PC-9 (cell line): Measurements from ENCODE around the gene PLA2G2D. TPM values are rescaled to one million over a fixed set of nuclear protein-coding genes. Genes with fewer than 3 reads are reported as not detected.

Source experiments
- BruUV-seq: library from RNA; stranded (reverse); fragments of 400-500 nt; replicated peaks from 2 replicates; lab custom pipeline; 2021; lab: Mats Ljungman, UMichigan
- CTCF ChIA-PET: fragments of 300-600 bp; sonication (Branson Sonifier 250); formaldehyde crosslinking; loops from one replicate; lab custom pipeline; 2022; ENCODE audit warnings: antibody characterized with exemption; lab: Charles Lee
- POLR2A ChIA-PET: fragments of 300-600 bp; sonication (Branson Sonifier 250); formaldehyde crosslinking; loops from one replicate; lab custom pipeline; 2022; ENCODE audit warnings: antibody characterized with exemption; ENCODE audit not compliant: unreplicated experiment; lab: Charles Lee
- DNase-seq, 2 experiments: peaks; one replicate each; pipeline versions ENCODE4 v3.0.0 to v3.0.0-alpha.2; 2015 to 2022; ENCODE audit warnings: mixed read lengths in 1 of 2
- H2AFZ ChIP-seq: fragments of 200-600 bp; sonication (generic); 2 replicates; pipeline ENCODE4 v1.8.1; 2017; ENCODE audit warnings: antibody characterized with exemption
- H3F3A ChIP-seq: fragments of 200-600 bp; sonication (generic); 2 replicates; pipeline ENCODE4 v1.8.1; 2017; ENCODE audit warnings: antibody characterized with exemption, mild to moderate bottlenecking, low read depth; ENCODE audit not compliant: insufficient read depth
- H3K27ac ChIP-seq: fragments of 200-600 bp; sonication (generic); 2 replicates; pipeline ENCODE4 v1.6.1; 2016; ENCODE audit warnings: mixed run types
- H3K27me3 ChIP-seq: fragments of 200-600 bp; sonication (generic); 2 replicates; pipeline ENCODE4 v1.6.1; 2016; ENCODE audit warnings: low read depth, mixed run types; ENCODE audit not compliant: insufficient read depth
- H3K36me3 ChIP-seq: fragments of 200-600 bp; sonication (generic); 2 replicates; pipeline ENCODE4 v1.6.1; 2016; ENCODE audit warnings: low read depth, mixed run types
- H3K4me1 ChIP-seq: fragments of 200-600 bp; sonication (generic); replicated peaks from 2 replicates; pipeline ENCODE4 v1.6.1; 2016; ENCODE audit warnings: mixed run types; ENCODE audit not compliant: insufficient read depth
- H3K4me2 ChIP-seq: fragments of 200-600 bp; sonication (generic); 2 replicates; pipeline ENCODE4 v1.6.1; 2017; ENCODE audit warnings: mixed run types
- H3K4me3 ChIP-seq: fragments of 200-600 bp; sonication (generic); 2 replicates; pipeline ENCODE4 v1.6.1; 2016; ENCODE audit warnings: mixed run types
- H3K79me2 ChIP-seq: fragments of 200-600 bp; sonication (generic); 2 replicates; pipeline ENCODE4 v1.6.1; 2017; ENCODE audit warnings: low read depth, mixed run types
- H3K9me2 ChIP-seq: fragments of 200-600 bp; sonication (generic); 2 replicates; pipeline ENCODE4 v1.8.1; 2017; ENCODE audit warnings: mild to moderate bottlenecking; ENCODE audit not compliant: insufficient read depth
- H3K9me3 ChIP-seq: fragments of 200-600 bp; sonication (generic); 2 replicates; pipeline ENCODE4 v1.8.1; 2016; ENCODE audit warnings: low read depth; ENCODE audit not compliant: insufficient read depth
- H4K20me1 ChIP-seq: fragments of 200-600 bp; sonication (generic); 2 replicates; pipeline ENCODE4 v1.8.1; 2017; ENCODE audit not compliant: insufficient read depth
- EZH2 ChIP-seq: fragments of 200-600 bp; sonication (generic); IDR thresholded peaks from 2 replicates; pipeline ENCODE4 v1.8.0; 2017; ENCODE audit warnings: antibody characterized with exemption, low read depth
- intact Hi-C: fragments of 100-400 bp; cut with micrococcal nuclease; formaldehyde crosslinking; loops from one replicate; pipeline ENCODE4 v1.10.0; 2022; ENCODE audit not compliant: unreplicated experiment
- total RNA-seq: library from RNA; stranded (reverse); gene quantifications from 2 replicates; pipeline ENCODE4 v1.2.3, GENCODE V29; 2021
- TF ChIP-seq, protein P1 (sequence below): fragments of 200-600 bp; sonication (generic); conservative IDR thresholded peaks from 2 replicates; pipeline ENCODE4 v1.6.1; 2017; ENCODE audit warnings: mixed run types, antibody characterized with exemption, mild to moderate bottlenecking, moderate library complexity

PLA2G2D gene
- total RNA-seq, 1 experiment from 2014 or later = not detected

DNA sequence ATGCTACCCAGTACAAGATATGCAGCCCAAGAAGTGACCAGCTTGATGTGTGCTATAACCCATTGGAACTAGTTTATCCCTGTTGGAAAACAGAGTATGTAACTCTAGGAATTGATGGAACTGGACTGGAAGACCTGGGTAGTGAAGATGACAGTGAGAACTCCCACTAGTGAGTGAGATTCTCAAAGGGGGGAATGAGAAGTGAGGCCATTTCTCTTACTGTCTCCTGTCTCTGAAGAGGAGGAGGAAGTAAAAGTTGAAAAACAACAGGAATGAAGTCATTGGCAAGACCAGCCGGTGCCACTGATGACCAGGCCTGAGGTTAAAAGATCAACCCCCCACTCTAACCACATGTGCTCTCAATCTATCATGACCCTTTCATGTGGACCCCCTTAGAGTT is 40.7 kb upstream of the PLA2G2D start:
- H3F3A ChIP-seq = peaks cover 18% of the 10 kb centered on the region; the same call in 1 of the 2 replicates
- peaks cover 25% of the 10 kb centered on the region for H3K4me1 ChIP-seq
- no peaks in the 10 kb centered on the region for H3K27me3 ChIP-seq
- no peaks in the 10 kb centered on the region for H3K9me2 ChIP-seq
- BruUV-seq = no TSS peak
- H4K20me1 ChIP-seq = no peaks in the 10 kb centered on the region
- no peak overlapping the region for H3K4me2 ChIP-seq
- H3K4me3 ChIP-seq = no peak overlapping the region
- intact Hi-C loops = no loop called here
- TF ChIP-seq EZH2 = no peak
- TF ChIP-seq, protein P1, sequence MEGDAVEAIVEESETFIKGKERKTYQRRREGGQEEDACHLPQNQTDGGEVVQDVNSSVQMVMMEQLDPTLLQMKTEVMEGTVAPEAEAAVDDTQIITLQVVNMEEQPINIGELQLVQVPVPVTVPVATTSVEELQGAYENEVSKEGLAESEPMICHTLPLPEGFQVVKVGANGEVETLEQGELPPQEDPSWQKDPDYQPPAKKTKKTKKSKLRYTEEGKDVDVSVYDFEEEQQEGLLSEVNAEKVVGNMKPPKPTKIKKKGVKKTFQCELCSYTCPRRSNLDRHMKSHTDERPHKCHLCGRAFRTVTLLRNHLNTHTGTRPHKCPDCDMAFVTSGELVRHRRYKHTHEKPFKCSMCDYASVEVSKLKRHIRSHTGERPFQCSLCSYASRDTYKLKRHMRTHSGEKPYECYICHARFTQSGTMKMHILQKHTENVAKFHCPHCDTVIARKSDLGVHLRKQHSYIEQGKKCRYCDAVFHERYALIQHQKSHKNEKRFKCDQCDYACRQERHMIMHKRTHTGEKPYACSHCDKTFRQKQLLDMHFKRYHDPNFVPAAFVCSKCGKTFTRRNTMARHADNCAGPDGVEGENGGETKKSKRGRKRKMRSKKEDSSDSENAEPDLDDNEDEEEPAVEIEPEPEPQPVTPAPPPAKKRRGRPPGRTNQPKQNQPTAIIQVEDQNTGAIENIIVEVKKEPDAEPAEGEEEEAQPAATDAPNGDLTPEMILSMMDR = no peak
- peaks cover 35% of the 10 kb centered on the region for H3K36me3 ChIP-seq
- H3K9me3 ChIP-seq = peaks cover 3% of the 10 kb centered on the region
- POLR2A ChIA-PET = no interaction called here
- CTCF ChIA-PET = no interaction called here
- H3K79me2 ChIP-seq = peaks cover 54% of the 10 kb centered on the region
- no peak for DNase-seq
- H2AFZ ChIP-seq = no peak overlapping the region
- H3K27ac ChIP-seq = no peak overlapping the region

DNA sequence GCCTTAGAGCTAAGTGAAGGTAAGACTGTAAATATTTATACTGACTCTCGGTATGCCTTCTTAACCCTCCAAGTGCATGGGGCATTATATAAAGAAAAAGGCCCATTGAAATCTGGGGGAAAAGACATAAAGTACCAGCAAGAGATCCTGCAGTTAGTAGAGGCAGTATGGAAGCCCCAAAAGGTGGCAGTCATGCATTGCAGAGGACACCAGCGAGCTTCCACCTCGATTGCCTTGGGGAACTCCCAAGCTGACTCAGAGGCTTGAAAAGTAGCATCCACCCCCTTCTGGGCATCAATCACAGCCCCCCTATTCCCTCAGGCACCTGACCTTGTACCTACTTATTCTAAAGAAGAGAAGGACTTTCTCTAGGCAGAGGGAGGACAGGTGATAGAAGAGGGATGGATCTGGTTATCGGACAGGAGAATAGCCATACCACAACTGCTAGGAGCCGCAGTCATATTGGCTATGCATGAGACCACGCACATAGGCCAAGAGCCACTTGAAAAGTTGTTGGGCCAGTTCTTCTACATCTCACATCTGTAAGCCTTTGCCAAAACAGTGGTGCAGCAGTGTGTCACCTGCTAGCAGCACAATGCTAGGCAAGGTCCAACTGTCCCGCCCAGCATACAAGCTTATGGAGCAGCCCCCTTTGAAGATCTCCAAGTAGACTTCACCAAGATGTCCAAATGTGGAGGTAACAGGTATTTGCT is 39.2 kb upstream of the PLA2G2D start:
- Histone ChIP-seq H3K4me1 (peaks cover 25% of the 10 kb centered on the region), H3F3A (peaks cover 13% of the 10 kb centered on the region; the same call in 1 of the 2 replicates), H3K4me2 (peak overlapping the region; percentile 92), H3K4me3 (peak overlapping the region; percentile 8; the same call in 1 of the 2 replicates), H2AFZ (no peak overlapping the region), H3K9me2 (no peaks in the 10 kb centered on the region), H3K36me3 (peaks cover 35% of the 10 kb centered on the region), H3K27ac (no peak overlapping the region), H4K20me1 (no peaks in the 10 kb centered on the region), H3K79me2 (peaks cover 65% of the 10 kb centered on the region), H3K9me3 (peaks cover 3% of the 10 kb centered on the region), H3K27me3 (no peaks in the 10 kb centered on the region)
- POLR2A ChIA-PET = no interaction called here
- no TSS peak for BruUV-seq
- TF ChIP-seq EZH2 = no peak
- TF ChIP-seq, protein P1 = no peak; the same call in 1 of the 2 replicates
- intact Hi-C loops = loop anchor here (10.0 kb wide), 1 partner anchor 394 kb away; no protein-coding TSS in a partner anchor
- no peak for DNase-seq
- CTCF ChIA-PET = no interaction called here

DNA sequence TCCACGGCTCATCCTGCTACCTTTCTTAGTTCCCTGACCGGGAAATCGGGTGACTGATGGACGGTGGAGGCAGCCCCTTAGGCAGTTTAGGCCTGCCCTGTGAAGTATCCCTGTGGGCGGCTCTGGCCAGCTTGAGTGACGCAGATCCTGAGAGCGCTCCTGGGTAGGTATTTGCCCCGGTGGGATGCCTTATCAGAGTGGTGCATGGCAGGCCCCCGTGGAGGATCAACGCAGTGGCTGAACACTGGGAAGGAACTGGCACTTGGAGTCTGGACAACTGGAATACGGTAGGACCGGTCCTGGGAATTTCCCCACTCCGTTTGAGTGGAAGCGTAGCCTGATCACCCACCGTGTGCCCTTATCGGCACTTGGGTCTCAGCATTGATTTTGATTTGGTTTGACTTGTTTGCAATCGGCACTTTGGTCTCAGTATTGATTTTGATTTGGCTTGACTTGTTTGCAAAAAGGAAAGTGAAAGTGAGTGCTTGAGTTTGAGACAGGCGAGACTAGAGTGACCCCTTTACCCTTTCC is 35.0 kb upstream of the PLA2G2D start:
- peaks cover 12% of the 10 kb centered on the region for H3F3A ChIP-seq
- H3K9me3 ChIP-seq = no peaks in the 10 kb centered on the region
- H3K9me2 ChIP-seq = no peaks in the 10 kb centered on the region
- peaks cover 40% of the 10 kb centered on the region for H3K4me1 ChIP-seq
- TF ChIP-seq, protein P1 = no peak
- TF ChIP-seq EZH2 = no peak
- intact Hi-C loops = loop anchor here (1.0 to 10.0 kb wide), 4 partner anchors 57 to 492 kb away; partner anchors contain the start of gene HTR6
- ChIA-PET CTCF (interaction anchor here (0.6 to 1.5 kb wide), 2 partner anchors 8 to 340 kb away, joined by 3 to 5 read pairs; no protein-coding TSS in a partner anchor), POLR2A (interaction anchor here (0.6 kb wide), 1 partner anchor 694 kb away, joined by 4 read pairs; no protein-coding TSS in a partner anchor)
- no peaks in the 10 kb centered on the region for H3K27me3 ChIP-seq
- peak overlapping the region; percentile 91 for H3K27ac ChIP-seq
- peak overlapping the region; percentile 93 for H3K4me3 ChIP-seq
- peak; percentile 43 to 59 for DNase-seq
- peak overlapping the region; percentile 86 for H2AFZ ChIP-seq
- H3K79me2 ChIP-seq = peaks cover 54% of the 10 kb centered on the region
- TSS peak; percentile 74 for BruUV-seq
- H3K36me3 ChIP-seq = peaks cover 22% of the 10 kb centered on the region
- no peaks in the 10 kb centered on the region for H4K20me1 ChIP-seq
- peak overlapping the region; percentile 92 for H3K4me2 ChIP-seq
